Left lung (tissue), 10 donors: Measurements from ENCODE around the gene BPIFA1. TPM values are rescaled to one million over a fixed set of nuclear protein-coding genes. Genes with fewer than 3 reads are reported as not detected.

Source experiments
- ATAC-seq: fragments of 200-7000 bp; cut with Tn5 transposase; one replicate; pipeline ENCODE4 v1.9.1; 2020; ENCODE audit warnings: moderate library complexity
- DNase-seq, 4 donors: peaks; one replicate each; pipeline ENCODE4 v3.0.0-alpha.2; 2013 to 2020
- H3K27ac ChIP-seq, 2 donors: fragments of 200-600 bp; sonication (generic) in 1 of 2; one replicate each; pipeline versions ENCODE4 v1.5.0 to v1.8.0; 2020 to 2021
- H3K27me3 ChIP-seq, 2 donors: fragments of 200-600 bp; sonication (generic) in 1 of 2; one replicate each; pipeline versions ENCODE4 v1.5.0 to v1.8.0; 2020 to 2021
- H3K36me3 ChIP-seq, 2 donors: fragments of 200-600 bp; sonication (generic) in 1 of 2; one replicate each; pipeline versions ENCODE4 v1.5.0 to v1.8.0; 2020 to 2021
- H3K4me1 ChIP-seq, 2 donors: fragments of 200-600 bp; one replicate each; pipeline ENCODE4 v1.8.0; 2021
- H3K4me3 ChIP-seq, 2 donors: fragments of 200-600 bp; sonication (generic) in 1 of 2; one replicate each; pipeline versions ENCODE4 v1.5.0 to v1.8.0; 2020 to 2021; ENCODE audit warnings: mild to moderate bottlenecking in 1 of 2
- H3K9me3 ChIP-seq, 2 donors: fragments of 200-600 bp; sonication (generic) in 1 of 2; one replicate each; pipeline versions ENCODE4 v1.5.0 to v1.8.0; 2020 to 2021
- intact Hi-C, 2 donors: fragments of 100-400 bp; cut with DNase I; formaldehyde crosslinking; loops; one replicate each; pipeline versions ENCODE4 v1.11.2 to v1.14.2; 2022
- polyA plus RNA-seq, 6 donors: library from polyadenylated mRNA; unstranded; fragments of 120-200 nt; gene quantifications; one replicate each; pipeline ENCODE4 v1.2.1, GENCODE V29; 2013; ENCODE audit not compliant: insufficient read length in 6 of 6
- total RNA-seq, 2 donors: library from RNA; stranded (reverse); fragmentation: NEBNext Ultra II Directional; extraction: Animal tissue kit (Norgen Biotek cat#: 25700); gene quantifications; one replicate each; pipeline ENCODE4 v1.2.1, GENCODE V29; 2021
- TF ChIP-seq, protein P1 (sequence below), 2 donors: fragments of 200-600 bp; sonication (generic) in 1 of 2; IDR thresholded peaks; one replicate each; pipeline versions ENCODE4 v1.5.0 to v1.8.0; 2021; ENCODE audit warnings: antibody characterized with exemption in 2 of 2
- donor health status: DM: no; HTN: yes; CAD: no.
- donor health status: DM: no; HTN: no; CAD: no.

Gene BPIFA1
- total and polyA plus RNA-seq, 8 donors, result 9.2 TPM; not detected in 7

DNA sequence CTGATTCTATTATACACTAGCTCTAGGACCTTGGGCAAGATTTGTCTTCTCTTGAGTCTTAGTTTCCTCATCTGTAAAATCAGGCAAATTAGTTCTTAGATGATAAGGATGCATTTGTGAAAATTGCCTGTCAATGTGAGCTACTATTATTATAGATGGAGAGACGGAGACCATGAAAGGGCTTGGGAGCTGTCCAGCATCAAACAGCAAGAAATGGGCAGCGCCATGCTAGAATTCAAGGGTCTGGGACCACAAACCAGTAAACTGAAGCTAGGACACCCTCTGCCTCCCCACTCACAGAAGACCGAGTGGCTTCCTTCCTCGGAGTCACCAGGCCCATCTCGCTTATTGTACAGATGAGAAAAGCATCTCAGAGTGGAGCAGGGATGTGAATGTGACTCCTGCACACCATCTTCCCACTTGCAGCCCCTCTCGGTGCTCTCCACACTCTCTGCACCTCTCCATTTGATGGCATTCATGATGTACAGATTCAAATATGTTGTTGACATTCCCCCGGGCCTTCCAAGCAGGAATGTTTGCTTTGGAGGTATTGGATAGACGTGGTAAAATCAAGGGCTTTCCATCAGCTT lies 42.8 kb upstream of the BPIFA1 start:
- intact Hi-C loops, result no loop called here
- ATAC-seq (no peak), DNase-seq (no peak)
- H3K27ac ChIP-seq, result no peak overlapping the region
- no peaks in the 10 kb centered on the region for H3K36me3 ChIP-seq
- H3K9me3 ChIP-seq, result no peaks in the 10 kb centered on the region
- H3K4me1 ChIP-seq, result peaks cover 0 to 3% of the 10 kb centered on the region in 2 donors
- H3K4me3 ChIP-seq, result no peak overlapping the region
- TF ChIP-seq, protein P1, sequence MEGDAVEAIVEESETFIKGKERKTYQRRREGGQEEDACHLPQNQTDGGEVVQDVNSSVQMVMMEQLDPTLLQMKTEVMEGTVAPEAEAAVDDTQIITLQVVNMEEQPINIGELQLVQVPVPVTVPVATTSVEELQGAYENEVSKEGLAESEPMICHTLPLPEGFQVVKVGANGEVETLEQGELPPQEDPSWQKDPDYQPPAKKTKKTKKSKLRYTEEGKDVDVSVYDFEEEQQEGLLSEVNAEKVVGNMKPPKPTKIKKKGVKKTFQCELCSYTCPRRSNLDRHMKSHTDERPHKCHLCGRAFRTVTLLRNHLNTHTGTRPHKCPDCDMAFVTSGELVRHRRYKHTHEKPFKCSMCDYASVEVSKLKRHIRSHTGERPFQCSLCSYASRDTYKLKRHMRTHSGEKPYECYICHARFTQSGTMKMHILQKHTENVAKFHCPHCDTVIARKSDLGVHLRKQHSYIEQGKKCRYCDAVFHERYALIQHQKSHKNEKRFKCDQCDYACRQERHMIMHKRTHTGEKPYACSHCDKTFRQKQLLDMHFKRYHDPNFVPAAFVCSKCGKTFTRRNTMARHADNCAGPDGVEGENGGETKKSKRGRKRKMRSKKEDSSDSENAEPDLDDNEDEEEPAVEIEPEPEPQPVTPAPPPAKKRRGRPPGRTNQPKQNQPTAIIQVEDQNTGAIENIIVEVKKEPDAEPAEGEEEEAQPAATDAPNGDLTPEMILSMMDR (IDR thresholded peaks at IDR 0.05), result no peak
- H3K27me3 ChIP-seq, result peaks cover 0 to 10% of the 10 kb centered on the region in 2 donors

DNA sequence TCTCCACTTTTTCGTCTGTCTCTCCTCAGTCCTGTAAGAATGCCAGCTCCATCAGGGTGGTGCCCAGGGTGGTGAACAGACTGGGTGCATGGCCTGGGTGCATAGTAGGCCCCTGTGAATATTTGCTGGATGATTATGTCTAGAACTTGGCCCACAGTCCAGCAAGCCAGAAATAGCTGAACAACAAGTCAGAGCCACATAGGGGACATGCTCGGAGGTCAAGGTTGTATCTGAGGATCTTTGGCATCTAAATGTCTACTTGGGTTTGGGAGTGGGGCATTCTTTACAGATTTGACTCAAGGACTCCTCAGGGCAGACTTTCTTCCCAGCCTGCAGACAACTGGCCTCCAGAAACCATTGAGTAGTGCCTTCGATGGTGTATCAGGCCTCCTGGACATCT lies 36.8 kb upstream of the BPIFA1 start:
- H3K9me3 ChIP-seq, result no peaks in the 10 kb centered on the region
- ATAC-seq (no peak), DNase-seq (no peak)
- intact Hi-C loops, result no loop called here
- H3K36me3 ChIP-seq, result no peaks in the 10 kb centered on the region
- H3K27ac ChIP-seq, result no peak overlapping the region
- H3K27me3 ChIP-seq, result peaks cover 0 to 11% of the 10 kb centered on the region in 2 donors
- H3K4me1 ChIP-seq, result no peaks in the 10 kb centered on the region
- TF ChIP-seq, protein P1 (IDR thresholded peaks at IDR 0.05), result no peak
- no peak overlapping the region for H3K4me3 ChIP-seq

GRCh38 chr20:33202451-33202850 lies 33.3 kb upstream of the BPIFA1 start:
- peaks cover 0 to 6% of the 10 kb centered on the region in 2 donors for H3K27me3 ChIP-seq
- no peaks in the 10 kb centered on the region for H3K36me3 ChIP-seq
- H3K27ac ChIP-seq, result no peak overlapping the region
- DNase-seq (no peak), ATAC-seq (no peak)
- H3K9me3 ChIP-seq, result no peaks in the 10 kb centered on the region
- TF ChIP-seq, protein P1 (IDR thresholded peaks at IDR 0.05), result no peak
- intact Hi-C loops, result no loop called here
- no peaks in the 10 kb centered on the region for H3K4me1 ChIP-seq
- H3K4me3 ChIP-seq, result no peak overlapping the region

DNA sequence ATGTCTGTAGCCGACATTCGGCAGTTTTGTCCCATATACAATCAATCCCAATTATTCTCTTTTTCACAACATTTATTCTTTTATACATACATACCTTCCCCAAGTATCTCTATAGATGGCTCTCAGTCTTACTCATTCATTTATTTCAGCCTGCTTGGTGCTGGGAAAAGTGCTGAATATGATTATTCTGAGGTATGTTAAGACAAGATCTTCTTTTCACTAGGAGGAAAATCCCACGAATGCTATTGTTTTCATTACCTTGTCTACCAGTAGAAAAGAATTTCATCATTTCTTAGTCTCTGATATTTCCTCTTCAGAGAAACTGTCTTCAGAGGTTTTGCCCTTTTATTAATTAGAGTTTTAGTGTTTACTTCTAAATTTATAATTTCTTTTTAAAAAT lies 32.4 kb upstream of the BPIFA1 start:
- TF ChIP-seq, protein P1 (IDR thresholded peaks at IDR 0.05), result no peak
- DNase-seq (no peak), ATAC-seq (no peak)
- Histone ChIP-seq H3K4me3 (no peak overlapping the region), H3K36me3 (no peaks in the 10 kb centered on the region), H3K27ac (no peak overlapping the region), H3K27me3 (peaks cover 0 to 6% of the 10 kb centered on the region in 2 donors), H3K9me3 (no peaks in the 10 kb centered on the region), H3K4me1 (no peaks in the 10 kb centered on the region)
- intact Hi-C loops, result no loop called here

DNA sequence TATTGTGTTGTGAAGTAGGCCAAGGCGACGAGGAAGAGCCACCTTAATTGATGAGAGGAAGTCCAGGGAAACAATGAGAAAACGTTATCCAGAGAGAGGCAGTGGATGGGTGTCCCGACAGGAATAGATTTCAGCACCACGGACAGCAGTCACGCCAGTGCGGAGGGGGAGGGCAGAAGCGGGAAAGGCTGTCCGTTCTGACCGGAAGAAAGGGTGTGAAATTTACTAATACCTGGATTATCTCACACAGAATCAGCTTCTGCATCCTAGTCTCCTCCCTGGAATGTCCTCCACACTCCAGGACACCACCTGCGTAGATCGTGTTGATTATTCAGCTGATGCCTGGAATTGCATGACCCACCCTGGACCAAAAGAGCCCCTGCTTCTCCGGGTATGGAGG lies 26.0 kb upstream of the BPIFA1 start:
- Histone ChIP-seq H3K27ac (no peak overlapping the region), H3K4me3 (no peak overlapping the region), H3K4me1 (no peaks in the 10 kb centered on the region), H3K9me3 (no peaks in the 10 kb centered on the region), H3K36me3 (no peaks in the 10 kb centered on the region), H3K27me3 (peaks cover 0 to 16% of the 10 kb centered on the region in 2 donors)
- intact Hi-C loops, result no loop called here
- TF ChIP-seq, protein P1 (IDR thresholded peaks at IDR 0.05), result no peak
- DNase-seq (peak; percentile 63 to 85 (median 71)), ATAC-seq (peak; percentile 89)
